ENCODE results near the gene GIT2. TPM values are rescaled to one million over a fixed set of nuclear protein-coding genes. Genes with fewer than 3 reads are reported as not detected.

GIT2 gene
- total and polyA plus RNA-seq, 2 experiments from 2014 or later: 15.8 to 20.9 TPM

DNA sequence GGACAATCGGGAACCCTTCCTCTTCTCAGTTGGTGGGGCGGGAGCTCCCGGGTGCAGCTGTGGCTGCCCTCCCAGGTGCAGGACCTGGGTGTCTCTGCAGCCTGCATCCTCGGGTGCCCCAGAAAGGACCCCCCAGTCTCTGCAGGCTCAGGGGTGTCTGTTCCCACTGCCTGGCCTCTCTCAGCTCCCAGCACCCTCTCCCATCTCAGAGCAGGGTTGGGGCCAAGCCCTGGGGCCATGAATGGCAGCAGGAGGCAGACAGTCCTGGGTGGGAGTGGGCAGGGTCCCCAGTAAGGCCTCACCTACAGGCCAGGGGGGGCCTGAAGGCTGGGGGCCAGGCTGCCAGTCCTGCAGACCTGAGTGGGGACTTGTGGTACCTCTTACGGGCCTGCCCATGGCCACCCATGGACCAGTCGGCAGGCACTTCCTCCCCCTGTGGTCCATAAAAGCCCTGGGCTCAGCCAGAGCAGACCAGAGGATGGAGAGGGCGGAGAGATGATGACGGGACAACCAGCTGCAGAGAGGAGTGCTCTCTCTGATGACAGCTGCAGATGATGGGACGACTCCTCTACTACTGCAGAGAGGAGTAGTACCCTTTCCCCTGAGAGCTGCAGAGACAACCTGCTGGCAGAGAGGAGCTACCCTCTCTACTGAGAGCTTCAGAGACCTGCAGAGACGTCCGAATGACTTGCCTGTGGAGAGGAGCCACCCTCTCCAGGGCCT lies 69.5 kb downstream of the GIT2 start:
- H3K27ac Mint-ChIP-seq: no peak overlapping the region
- no peak overlapping the region for H3K27ac ChIP-seq (ENCODE audit: low read depth)
- H3K27me3 Mint-ChIP-seq (ENCODE audit: insufficient read depth, low read depth, poor library complexity): peaks cover 11% of the 10 kb centered on the region
- no peak for DNase-seq (ENCODE audit: low spot score)
- no peak overlapping the region for H3K4me2 ChIP-seq
- peaks cover 13% of the 10 kb centered on the region for H3K36me3 Mint-ChIP-seq (ENCODE audit: low read depth)
- no peak overlapping the region for H3K4me3 ChIP-seq
- no peaks in the 10 kb centered on the region for H3K4me1 ChIP-seq (ENCODE audit: insufficient read depth)
- no peak overlapping the region for H2AFZ ChIP-seq
- TF ChIP-seq, protein P1, sequence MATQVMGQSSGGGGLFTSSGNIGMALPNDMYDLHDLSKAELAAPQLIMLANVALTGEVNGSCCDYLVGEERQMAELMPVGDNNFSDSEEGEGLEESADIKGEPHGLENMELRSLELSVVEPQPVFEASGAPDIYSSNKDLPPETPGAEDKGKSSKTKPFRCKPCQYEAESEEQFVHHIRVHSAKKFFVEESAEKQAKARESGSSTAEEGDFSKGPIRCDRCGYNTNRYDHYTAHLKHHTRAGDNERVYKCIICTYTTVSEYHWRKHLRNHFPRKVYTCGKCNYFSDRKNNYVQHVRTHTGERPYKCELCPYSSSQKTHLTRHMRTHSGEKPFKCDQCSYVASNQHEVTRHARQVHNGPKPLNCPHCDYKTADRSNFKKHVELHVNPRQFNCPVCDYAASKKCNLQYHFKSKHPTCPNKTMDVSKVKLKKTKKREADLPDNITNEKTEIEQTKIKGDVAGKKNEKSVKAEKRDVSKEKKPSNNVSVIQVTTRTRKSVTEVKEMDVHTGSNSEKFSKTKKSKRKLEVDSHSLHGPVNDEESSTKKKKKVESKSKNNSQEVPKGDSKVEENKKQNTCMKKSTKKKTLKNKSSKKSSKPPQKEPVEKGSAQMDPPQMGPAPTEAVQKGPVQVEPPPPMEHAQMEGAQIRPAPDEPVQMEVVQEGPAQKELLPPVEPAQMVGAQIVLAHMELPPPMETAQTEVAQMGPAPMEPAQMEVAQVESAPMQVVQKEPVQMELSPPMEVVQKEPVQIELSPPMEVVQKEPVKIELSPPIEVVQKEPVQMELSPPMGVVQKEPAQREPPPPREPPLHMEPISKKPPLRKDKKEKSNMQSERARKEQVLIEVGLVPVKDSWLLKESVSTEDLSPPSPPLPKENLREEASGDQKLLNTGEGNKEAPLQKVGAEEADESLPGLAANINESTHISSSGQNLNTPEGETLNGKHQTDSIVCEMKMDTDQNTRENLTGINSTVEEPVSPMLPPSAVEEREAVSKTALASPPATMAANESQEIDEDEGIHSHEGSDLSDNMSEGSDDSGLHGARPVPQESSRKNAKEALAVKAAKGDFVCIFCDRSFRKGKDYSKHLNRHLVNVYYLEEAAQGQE (IDR thresholded peaks at IDR 0.05; ENCODE audit: unreplicated experiment): no peak
- TF ChIP-seq POLR2AphosphoS5 (IDR thresholded peaks at IDR 0.05; ENCODE audit: low read depth): no peak
- TF ChIP-seq EZH2phosphoT487 (IDR thresholded peaks at IDR 0.05; ENCODE audit: unreplicated experiment): no peak
- TF ChIP-seq, protein P2, sequence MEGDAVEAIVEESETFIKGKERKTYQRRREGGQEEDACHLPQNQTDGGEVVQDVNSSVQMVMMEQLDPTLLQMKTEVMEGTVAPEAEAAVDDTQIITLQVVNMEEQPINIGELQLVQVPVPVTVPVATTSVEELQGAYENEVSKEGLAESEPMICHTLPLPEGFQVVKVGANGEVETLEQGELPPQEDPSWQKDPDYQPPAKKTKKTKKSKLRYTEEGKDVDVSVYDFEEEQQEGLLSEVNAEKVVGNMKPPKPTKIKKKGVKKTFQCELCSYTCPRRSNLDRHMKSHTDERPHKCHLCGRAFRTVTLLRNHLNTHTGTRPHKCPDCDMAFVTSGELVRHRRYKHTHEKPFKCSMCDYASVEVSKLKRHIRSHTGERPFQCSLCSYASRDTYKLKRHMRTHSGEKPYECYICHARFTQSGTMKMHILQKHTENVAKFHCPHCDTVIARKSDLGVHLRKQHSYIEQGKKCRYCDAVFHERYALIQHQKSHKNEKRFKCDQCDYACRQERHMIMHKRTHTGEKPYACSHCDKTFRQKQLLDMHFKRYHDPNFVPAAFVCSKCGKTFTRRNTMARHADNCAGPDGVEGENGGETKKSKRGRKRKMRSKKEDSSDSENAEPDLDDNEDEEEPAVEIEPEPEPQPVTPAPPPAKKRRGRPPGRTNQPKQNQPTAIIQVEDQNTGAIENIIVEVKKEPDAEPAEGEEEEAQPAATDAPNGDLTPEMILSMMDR (conservative IDR thresholded peaks at IDR 0.05; ENCODE audit: low read depth in 2 of 2): no peak
- TF ChIP-seq JUNB (IDR thresholded peaks at IDR 0.05; ENCODE audit: unreplicated experiment): no peak
- no peak for TF ChIP-seq STAT1 (IDR thresholded peaks at IDR 0.05; ENCODE audit: unreplicated experiment)
- TF ChIP-seq ZNF331 (CRISPR knock-in tag; IDR thresholded peaks at IDR 0.05; ENCODE audit: low read depth): no peak
- TF ChIP-seq, protein P3, sequence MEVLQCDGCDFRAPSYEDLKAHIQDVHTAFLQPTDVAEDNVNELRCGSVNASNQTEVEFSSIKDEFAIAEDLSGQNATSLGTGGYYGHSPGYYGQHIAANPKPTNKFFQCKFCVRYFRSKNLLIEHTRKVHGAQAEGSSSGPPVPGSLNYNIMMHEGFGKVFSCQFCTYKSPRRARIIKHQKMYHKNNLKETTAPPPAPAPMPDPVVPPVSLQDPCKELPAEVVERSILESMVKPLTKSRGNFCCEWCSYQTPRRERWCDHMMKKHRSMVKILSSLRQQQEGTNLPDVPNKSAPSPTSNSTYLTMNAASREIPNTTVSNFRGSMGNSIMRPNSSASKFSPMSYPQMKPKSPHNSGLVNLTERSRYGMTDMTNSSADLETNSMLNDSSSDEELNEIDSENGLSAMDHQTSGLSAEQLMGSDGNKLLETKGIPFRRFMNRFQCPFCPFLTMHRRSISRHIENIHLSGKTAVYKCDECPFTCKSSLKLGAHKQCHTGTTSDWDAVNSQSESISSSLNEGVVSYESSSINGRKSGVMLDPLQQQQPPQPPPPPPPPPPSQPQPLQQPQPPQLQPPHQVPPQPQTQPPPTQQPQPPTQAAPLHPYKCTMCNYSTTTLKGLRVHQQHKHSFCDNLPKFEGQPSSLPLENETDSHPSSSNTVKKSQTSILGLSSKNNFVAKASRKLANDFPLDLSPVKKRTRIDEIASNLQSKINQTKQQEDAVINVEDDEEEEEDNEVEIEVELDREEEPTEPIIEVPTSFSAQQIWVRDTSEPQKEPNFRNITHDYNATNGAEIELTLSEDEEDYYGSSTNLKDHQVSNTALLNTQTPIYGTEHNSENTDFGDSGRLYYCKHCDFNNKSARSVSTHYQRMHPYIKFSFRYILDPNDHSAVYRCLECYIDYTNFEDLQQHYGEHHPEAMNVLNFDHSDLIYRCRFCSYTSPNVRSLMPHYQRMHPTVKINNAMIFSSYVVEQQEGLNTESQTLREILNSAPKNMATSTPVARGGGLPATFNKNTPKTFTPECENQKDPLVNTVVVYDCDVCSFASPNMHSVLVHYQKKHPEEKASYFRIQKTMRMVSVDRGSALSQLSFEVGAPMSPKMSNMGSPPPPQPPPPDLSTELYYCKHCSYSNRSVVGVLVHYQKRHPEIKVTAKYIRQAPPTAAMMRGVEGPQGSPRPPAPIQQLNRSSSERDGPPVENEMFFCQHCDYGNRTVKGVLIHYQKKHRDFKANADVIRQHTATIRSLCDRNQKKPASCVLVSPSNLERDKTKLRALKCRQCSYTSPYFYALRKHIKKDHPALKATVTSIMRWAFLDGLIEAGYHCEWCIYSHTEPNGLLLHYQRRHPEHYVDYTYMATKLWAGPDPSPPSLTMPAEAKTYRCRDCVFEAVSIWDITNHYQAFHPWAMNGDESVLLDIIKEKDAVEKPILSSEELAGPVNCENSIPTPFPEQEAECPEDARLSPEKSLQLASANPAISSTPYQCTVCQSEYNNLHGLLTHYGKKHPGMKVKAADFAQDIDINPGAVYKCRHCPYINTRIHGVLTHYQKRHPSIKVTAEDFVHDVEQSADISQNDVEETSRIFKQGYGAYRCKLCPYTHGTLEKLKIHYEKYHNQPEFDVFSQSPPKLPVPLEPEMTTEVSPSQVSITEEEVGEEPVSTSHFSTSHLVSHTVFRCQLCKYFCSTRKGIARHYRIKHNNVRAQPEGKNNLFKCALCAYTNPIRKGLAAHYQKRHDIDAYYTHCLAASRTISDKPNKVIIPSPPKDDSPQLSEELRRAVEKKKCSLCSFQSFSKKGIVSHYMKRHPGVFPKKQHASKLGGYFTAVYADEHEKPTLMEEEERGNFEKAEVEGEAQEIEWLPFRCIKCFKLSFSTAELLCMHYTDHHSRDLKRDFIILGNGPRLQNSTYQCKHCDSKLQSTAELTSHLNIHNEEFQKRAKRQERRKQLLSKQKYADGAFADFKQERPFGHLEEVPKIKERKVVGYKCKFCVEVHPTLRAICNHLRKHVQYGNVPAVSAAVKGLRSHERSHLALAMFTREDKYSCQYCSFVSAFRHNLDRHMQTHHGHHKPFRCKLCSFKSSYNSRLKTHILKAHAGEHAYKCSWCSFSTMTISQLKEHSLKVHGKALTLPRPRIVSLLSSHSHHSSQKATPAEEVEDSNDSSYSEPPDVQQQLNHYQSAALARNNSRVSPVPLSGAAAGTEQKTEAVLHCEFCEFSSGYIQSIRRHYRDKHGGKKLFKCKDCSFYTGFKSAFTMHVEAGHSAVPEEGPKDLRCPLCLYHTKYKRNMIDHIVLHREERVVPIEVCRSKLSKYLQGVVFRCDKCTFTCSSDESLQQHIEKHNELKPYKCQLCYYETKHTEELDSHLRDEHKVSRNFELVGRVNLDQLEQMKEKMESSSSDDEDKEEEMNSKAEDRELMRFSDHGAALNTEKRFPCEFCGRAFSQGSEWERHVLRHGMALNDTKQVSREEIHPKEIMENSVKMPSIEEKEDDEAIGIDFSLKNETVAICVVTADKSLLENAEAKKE (CRISPR knock-in tag; IDR thresholded peaks at IDR 0.05): no peak
- TF ChIP-seq NANOG (IDR thresholded peaks at IDR 0.05; ENCODE audit: borderline replicate concordance): no peak
- TF ChIP-seq, protein P4, sequence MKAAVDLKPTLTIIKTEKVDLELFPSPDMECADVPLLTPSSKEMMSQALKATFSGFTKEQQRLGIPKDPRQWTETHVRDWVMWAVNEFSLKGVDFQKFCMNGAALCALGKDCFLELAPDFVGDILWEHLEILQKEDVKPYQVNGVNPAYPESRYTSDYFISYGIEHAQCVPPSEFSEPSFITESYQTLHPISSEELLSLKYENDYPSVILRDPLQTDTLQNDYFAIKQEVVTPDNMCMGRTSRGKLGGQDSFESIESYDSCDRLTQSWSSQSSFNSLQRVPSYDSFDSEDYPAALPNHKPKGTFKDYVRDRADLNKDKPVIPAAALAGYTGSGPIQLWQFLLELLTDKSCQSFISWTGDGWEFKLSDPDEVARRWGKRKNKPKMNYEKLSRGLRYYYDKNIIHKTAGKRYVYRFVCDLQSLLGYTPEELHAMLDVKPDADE (IDR thresholded peaks at IDR 0.05): no peak
- no peaks in the 10 kb centered on the region for H3F3A ChIP-seq (replicated peaks; ENCODE audit: low read depth)
- H4K20me1 ChIP-seq (replicated peaks; ENCODE audit: insufficient read depth): no peaks in the 10 kb centered on the region
- no peaks in the 10 kb centered on the region for H3K9me2 ChIP-seq (ENCODE audit: insufficient read depth)
- H3K36me3 ChIP-seq (ENCODE audit: insufficient read depth): no peaks in the 10 kb centered on the region; the same call in none of the 2 replicates
- H3K79me2 ChIP-seq (replicated peaks; ENCODE audit: insufficient read depth): no peaks in the 10 kb centered on the region
- H3K4me1 Mint-ChIP-seq: peaks cover 8% of the 10 kb centered on the region
- H3K4me3 Mint-ChIP-seq: no peak overlapping the region
- H3K9me3 Mint-ChIP-seq: peaks cover 4% of the 10 kb centered on the region; the same call in 1 of the 3 replicates
- ATAC-seq: no peak
- H3K27me3 ChIP-seq (ENCODE audit: insufficient read depth): no peaks in the 10 kb centered on the region

Measured in GM23338 (cell line).